Caco-2 (cell line): ENCODE measurements around the gene PPP6R3. TPM values are rescaled to one million over a fixed set of nuclear protein-coding genes. Genes with fewer than 3 reads are reported as not detected.

ENCODE experiments used
- BruUV-seq: library from RNA; stranded (reverse); fragments of 400-500 nt; replicated peaks from 2 replicates; lab custom pipeline; 2021; lab: Mats Ljungman, UMichigan
- CTCF ChIA-PET: fragments of 300-600 bp; sonication (Branson Sonifier 250); formaldehyde crosslinking; loops from one replicate; lab custom pipeline; 2022; ENCODE audit warnings: antibody characterized with exemption; lab: Charles Lee
- POLR2A ChIA-PET: fragments of 300-600 bp; sonication (Branson Sonifier 250); formaldehyde crosslinking; loops from one replicate; lab custom pipeline; 2022; ENCODE audit warnings: antibody characterized with exemption; lab: Charles Lee
- DNase-seq, 2 experiments: peaks; one replicate each; pipeline versions ENCODE4 v3.0.0 to v3.0.0-alpha.2; 2020 to 2022
- H3K27me3 ChIP-seq: replicated peaks from 2 replicates; pipeline ENCODE4 v1.6.0; 2011; ENCODE audit warnings: low read length; ENCODE audit not compliant: control insufficient read depth, insufficient read depth
- H3K36me3 ChIP-seq: 2 replicates; pipeline ENCODE4 v1.5.1; 2011; ENCODE audit warnings: low read length; ENCODE audit not compliant: control insufficient read depth, insufficient read depth
- H3K4me1 ChIP-seq: fragments of 250-450 bp; sonication (Bioruptor Pico); 2 replicates; pipeline ENCODE4 v1.5.1; 2020; ENCODE audit warnings: mild to moderate bottlenecking
- H3K4me3 ChIP-seq: 2 replicates; pipeline ENCODE4 v1.5.1; 2011; ENCODE audit warnings: low read depth, mild to moderate bottlenecking, control low read depth, low read length
- H3K9me3 ChIP-seq: fragments of 250-450 bp; sonication (Bioruptor Pico); 2 replicates; pipeline ENCODE4 v1.5.1; 2020; ENCODE audit warnings: mild to moderate bottlenecking, moderate library complexity
- H3K27ac Mint-ChIP-seq: one replicate; pipeline ENCODE4 v1.8.0; 2022; ENCODE audit warnings: mixed read lengths; ENCODE audit not compliant: unreplicated experiment
- H3K27me3 Mint-ChIP-seq: one replicate; pipeline ENCODE4 v1.8.0; 2022; ENCODE audit warnings: mixed read lengths; ENCODE audit not compliant: insufficient read depth, unreplicated experiment
- H3K36me3 Mint-ChIP-seq: one replicate; pipeline ENCODE4 v1.8.0; 2022; ENCODE audit warnings: mild to moderate bottlenecking, mixed read lengths; ENCODE audit not compliant: insufficient read depth, unreplicated experiment
- H3K4me1 Mint-ChIP-seq: one replicate; pipeline ENCODE4 v1.8.0; 2022; ENCODE audit warnings: low read depth, mixed read lengths; ENCODE audit not compliant: unreplicated experiment
- H3K4me3 Mint-ChIP-seq: one replicate; pipeline ENCODE4 v1.8.0; 2022; ENCODE audit warnings: mild to moderate bottlenecking, moderate library complexity, mixed read lengths; ENCODE audit not compliant: unreplicated experiment
- H3K9me3 Mint-ChIP-seq: one replicate; pipeline ENCODE4 v1.8.0; 2022; ENCODE audit warnings: mixed read lengths; ENCODE audit not compliant: unreplicated experiment
- CTCF ChIP-seq, 2 experiments: fragments of 200-600 bp in 1 of 2; IDR thresholded peaks; 1 replicate in 1 of 2; 2 replicates in 1 of 2; pipeline versions ENCODE4 v1.5.1 to v1.8.0; 2011 to 2022; ENCODE audit warnings: antibody characterized with exemption in 1 of 2, control low read depth in 1 of 2, inconsistent platforms in 1 of 2, low read depth in 1 of 2, low read length in 1 of 2, mild to moderate bottlenecking in 1 of 2, moderate library complexity in 1 of 2; ENCODE audit not compliant: insufficient read depth in 1 of 2, severe bottlenecking in 1 of 2, unreplicated experiment in 1 of 2
- intact Hi-C: fragments of 100-400 bp; cut with micrococcal nuclease; formaldehyde crosslinking; loops from one replicate; pipeline ENCODE4 v1.10.0; 2022; ENCODE audit not compliant: unreplicated experiment
- total RNA-seq: library from RNA; stranded (reverse); gene quantifications from 2 replicates; pipeline ENCODE4 v1.2.3, GENCODE V29; 2022

The PPP6R3 gene
- total RNA-seq, 1 experiment from 2014 or later: 276 TPM

- DNase-seq: no peak
- no peaks in the 10 kb centered on the region for H3K27me3 Mint-ChIP-seq
- CTCF ChIA-PET: interaction anchor here (0.5 to 0.6 kb wide), 2 partner anchors 36 to 189 kb away, joined by 3 to 4 read pairs; no protein-coding TSS in a partner anchor
- no peak for TF ChIP-seq CTCF (IDR thresholded peaks at IDR 0.05; ENCODE audit: insufficient read depth in 1 of 2, low read depth in 1 of 2, low read length in 1 of 2, severe bottlenecking in 1 of 2, unreplicated experiment in 1 of 2)
- H3K36me3 Mint-ChIP-seq: peaks cover 98% of the 10 kb centered on the region
- no TSS peak for BruUV-seq
- POLR2A ChIA-PET: interaction anchor here (0.9 kb wide), 1 partner anchor 62 kb away, joined by 3 read pairs; the partner anchor contains the start of gene PPP6R3
- Histone ChIP-seq H3K4me1 (no peaks in the 10 kb centered on the region), H3K36me3 (peaks cover 11% of the 10 kb centered on the region), H3K4me3 (no peak overlapping the region), H3K27me3 (no peaks in the 10 kb centered on the region), H3K9me3 (no peaks in the 10 kb centered on the region)
- intact Hi-C loops: no loop called here
- H3K4me1 Mint-ChIP-seq: peaks cover 7% of the 10 kb centered on the region
- H3K9me3 Mint-ChIP-seq: no peaks in the 10 kb centered on the region
- H3K4me3 Mint-ChIP-seq: no peak overlapping the region
- no peak overlapping the region for H3K27ac Mint-ChIP-seq
Observed at GRCh38 chr11:68521969-68522652, 61.6 kb downstream of the PPP6R3 start.

- BruUV-seq: no TSS peak
- ChIA-PET CTCF (interaction anchor here (0.6 kb wide), 1 partner anchor 190 kb away, joined by 3 read pairs; no protein-coding TSS in a partner anchor), POLR2A (interaction anchor here (0.6 kb wide), 1 partner anchor 143 kb away, joined by 5 read pairs; no protein-coding TSS in a partner anchor)
Observed at GRCh38 chr11:68523033-68523432, 62.5 kb downstream of the PPP6R3 start.

GRCh38 chr11:68523743-68524142, 63.2 kb downstream of the PPP6R3 start:
- BruUV-seq: no TSS peak
- intact Hi-C loops: no loop called here
- Mint-ChIP-seq H3K27ac (no peak overlapping the region), H3K36me3 (peaks cover 99% of the 10 kb centered on the region), H3K27me3 (no peaks in the 10 kb centered on the region), H3K4me3 (no peak overlapping the region), H3K4me1 (peaks cover 13% of the 10 kb centered on the region), H3K9me3 (no peaks in the 10 kb centered on the region)
- H3K4me1 ChIP-seq: no peaks in the 10 kb centered on the region
- TF ChIP-seq CTCF (IDR thresholded peaks at IDR 0.05; ENCODE audit: insufficient read depth in 1 of 2, low read depth in 1 of 2, low read length in 1 of 2, severe bottlenecking in 1 of 2, unreplicated experiment in 1 of 2): no peak
- no peak overlapping the region for H3K4me3 ChIP-seq
- CTCF ChIA-PET: no interaction called here
- no peaks in the 10 kb centered on the region for H3K27me3 ChIP-seq
- DNase-seq: no peak
- H3K9me3 ChIP-seq: no peaks in the 10 kb centered on the region
- POLR2A ChIA-PET: interaction anchor here (0.6 kb wide), 1 partner anchor 144 kb away, joined by 5 read pairs; no protein-coding TSS in a partner anchor
- H3K36me3 ChIP-seq: peaks cover 15% of the 10 kb centered on the region

More at GRCh38 chr11:68523033-68523432, 62.5 kb downstream of the PPP6R3 start:
- Mint-ChIP-seq H3K9me3 (no peaks in the 10 kb centered on the region), H3K27me3 (no peaks in the 10 kb centered on the region), H3K27ac (no peak overlapping the region), H3K4me3 (no peak overlapping the region), H3K4me1 (peaks cover 13% of the 10 kb centered on the region), H3K36me3 (peaks cover 99% of the 10 kb centered on the region)
- no peaks in the 10 kb centered on the region for H3K4me1 ChIP-seq
- no peak for TF ChIP-seq CTCF (IDR thresholded peaks at IDR 0.05; ENCODE audit: insufficient read depth in 1 of 2, low read depth in 1 of 2, low read length in 1 of 2, severe bottlenecking in 1 of 2, unreplicated experiment in 1 of 2)
- H3K27me3 ChIP-seq: no peaks in the 10 kb centered on the region
- no peak for DNase-seq
- intact Hi-C loops: no loop called here
- no peaks in the 10 kb centered on the region for H3K9me3 ChIP-seq
- H3K36me3 ChIP-seq: peaks cover 14% of the 10 kb centered on the region
- H3K4me3 ChIP-seq: no peak overlapping the region
